OCI-LY1 (cell line): ENCODE data around the gene ILF3.

Experiments used
- H2AFZ ChIP-seq: fragments of 200-600 bp; sonication (generic), shearing (Covaris generic); 2 replicates; pipeline ENCODE4 v1.6.0; 2014; ENCODE audit warnings: antibody characterized with exemption, mild to moderate bottlenecking, low read length
- H3F3A ChIP-seq: fragments of 200-600 bp; sonication (generic), shearing (Covaris generic); 2 replicates; pipeline ENCODE4 v1.6.0; 2014; ENCODE audit warnings: mild to moderate bottlenecking, antibody characterized with exemption, low read length, moderate library complexity; ENCODE audit not compliant: insufficient read depth
- H3K27ac ChIP-seq: fragments of 200-600 bp; sonication (generic); 2 replicates; pipeline ENCODE4 v1.5.1; 2014; ENCODE audit warnings: low read length, mixed run types, mild to moderate bottlenecking, low read depth; ENCODE audit not compliant: poor library complexity, severe bottlenecking
- H3K27me3 ChIP-seq: fragments of 200-600 bp; sonication (generic); 2 replicates; pipeline ENCODE4 v1.6.0; 2014; ENCODE audit warnings: antibody characterized with exemption, mild to moderate bottlenecking, low read length, moderate library complexity; ENCODE audit not compliant: insufficient read depth
- H3K36me3 ChIP-seq: fragments of 200-600 bp; sonication (generic); 2 replicates; pipeline ENCODE4 v1.6.1; 2014; ENCODE audit warnings: mild to moderate bottlenecking, antibody characterized with exemption, low read length, moderate library complexity, mixed read lengths; ENCODE audit not compliant: insufficient read depth
- H3K4me1 ChIP-seq: fragments of 200-600 bp; sonication (generic); 2 replicates; pipeline ENCODE4 v1.5.1; 2014; ENCODE audit warnings: mild to moderate bottlenecking, low read length, moderate library complexity; ENCODE audit not compliant: insufficient read depth, severe bottlenecking
- H3K4me2 ChIP-seq: fragments of 200-600 bp; sonication (generic), shearing (Covaris generic); 2 replicates; pipeline ENCODE4 v1.6.1; 2014; ENCODE audit warnings: low read length
- H3K4me3 ChIP-seq: fragments of 200-600 bp; sonication (generic); 2 replicates; pipeline ENCODE4 v1.5.1; 2014; ENCODE audit warnings: low read length, low read depth, mild to moderate bottlenecking, mixed read lengths; ENCODE audit not compliant: poor library complexity, severe bottlenecking
- H3K79me2 ChIP-seq: fragments of 200-600 bp; shearing (Covaris generic); 2 replicates; pipeline ENCODE4 v1.6.1; 2016; ENCODE audit warnings: mixed run types, low read length, mixed read lengths; ENCODE audit not compliant: insufficient read depth
- H3K9ac ChIP-seq: fragments of 200-600 bp; sonication (generic), shearing (Covaris generic); 2 replicates; pipeline ENCODE4 v1.6.1; 2014; ENCODE audit warnings: mild to moderate bottlenecking, low read length, mixed read lengths
- H3K9me2 ChIP-seq: fragments of 200-600 bp; sonication (generic), shearing (Covaris generic); 2 replicates; pipeline ENCODE4 v1.6.1; 2014; ENCODE audit warnings: low read depth, mild to moderate bottlenecking, low read length, mixed read lengths
- H3K9me3 ChIP-seq: fragments of 200-600 bp; shearing (Covaris generic); 2 replicates; pipeline ENCODE4 v1.6.1; 2014; ENCODE audit warnings: low read length, mixed read lengths
- H4K20me1 ChIP-seq: fragments of 200-600 bp; sonication (generic), shearing (Covaris generic); 2 replicates; pipeline ENCODE4 v1.6.0; 2016; ENCODE audit warnings: mild to moderate bottlenecking, low read length; ENCODE audit not compliant: insufficient read depth
- CTCF ChIP-seq: fragments of 200-600 bp; sonication (generic), shearing (Covaris generic); IDR thresholded peaks from 2 replicates; pipeline ENCODE4 v1.5.1; 2017; ENCODE audit warnings: mild to moderate bottlenecking, antibody characterized with exemption, low read length, moderate library complexity, mixed read lengths
- EZH2 ChIP-seq: fragments of 200-600 bp; sonication (generic), shearing (Covaris generic); IDR thresholded peaks from 2 replicates; pipeline ENCODE4 v1.8.0; 2017; ENCODE audit warnings: borderline replicate concordance, mixed run types, mild to moderate bottlenecking, antibody characterized with exemption, low read length, moderate library complexity, mixed read lengths

The ILF3 gene

GRCh38 chr19:10644260-10645007 is 9.7 kb upstream of the ILF3 start:
- Histone ChIP-seq H3K9me2 (no peaks in the 10 kb centered on the region), H3K4me3 (no peak overlapping the region), H3K27me3 (no peaks in the 10 kb centered on the region), H3K9me3 (no peaks in the 10 kb centered on the region), H3K4me1 (no peaks in the 10 kb centered on the region), H3K9ac (no peak overlapping the region), H3K79me2 (no peaks in the 10 kb centered on the region), H3K36me3 (peaks cover 44% of the 10 kb centered on the region), H2AFZ (no peak overlapping the region), H3F3A (no peaks in the 10 kb centered on the region), H4K20me1 (no peaks in the 10 kb centered on the region), H3K4me2 (no peak overlapping the region), H3K27ac (no peak overlapping the region)
- TF ChIP-seq EZH2 (no peak), CTCF (peak; percentile 82)

- Histone ChIP-seq H3K9me2 (no peaks in the 10 kb centered on the region), H3K4me3 (no peak overlapping the region), H3F3A (no peaks in the 10 kb centered on the region), H4K20me1 (no peaks in the 10 kb centered on the region), H3K4me2 (no peak overlapping the region), H2AFZ (no peak overlapping the region), H3K27me3 (no peaks in the 10 kb centered on the region), H3K4me1 (no peaks in the 10 kb centered on the region), H3K79me2 (no peaks in the 10 kb centered on the region), H3K9ac (no peak overlapping the region), H3K9me3 (no peaks in the 10 kb centered on the region), H3K36me3 (peaks cover 27% of the 10 kb centered on the region), H3K27ac (no peak overlapping the region)
- TF ChIP-seq EZH2 (no peak), CTCF (no peak)
These were observed 7.5 kb upstream of the ILF3 start for GRCh38 chr19:10646456-10647159.

- Histone ChIP-seq H3K27me3 (no peaks in the 10 kb centered on the region), H3K4me2 (no peak overlapping the region), H3K36me3 (peaks cover 16% of the 10 kb centered on the region), H3K4me1 (peaks cover 13% of the 10 kb centered on the region), H3K9me2 (no peaks in the 10 kb centered on the region), H3K9ac (no peak overlapping the region), H3K79me2 (no peaks in the 10 kb centered on the region), H3K9me3 (no peaks in the 10 kb centered on the region), H3K27ac (no peak overlapping the region), H3K4me3 (no peak overlapping the region), H3F3A (no peaks in the 10 kb centered on the region), H4K20me1 (no peaks in the 10 kb centered on the region), H2AFZ (no peak overlapping the region)
- TF ChIP-seq EZH2 = no peak
- no peak for TF ChIP-seq CTCF
These were observed 5.8 kb upstream of the ILF3 start for GRCh38 chr19:10648360-10648759.
